NCI-H2196 treated with DMSO at 0.1 percent for 48 hours (cell line): ENCODE measurements around the gene JMJD8.

Experiments
- DNase-seq: peaks from one replicate; lab custom pipeline; 2025; ENCODE audit not compliant: unreplicated experiment; lab: John Stamatoyannopoulos, UW

Gene JMJD8

DNA sequence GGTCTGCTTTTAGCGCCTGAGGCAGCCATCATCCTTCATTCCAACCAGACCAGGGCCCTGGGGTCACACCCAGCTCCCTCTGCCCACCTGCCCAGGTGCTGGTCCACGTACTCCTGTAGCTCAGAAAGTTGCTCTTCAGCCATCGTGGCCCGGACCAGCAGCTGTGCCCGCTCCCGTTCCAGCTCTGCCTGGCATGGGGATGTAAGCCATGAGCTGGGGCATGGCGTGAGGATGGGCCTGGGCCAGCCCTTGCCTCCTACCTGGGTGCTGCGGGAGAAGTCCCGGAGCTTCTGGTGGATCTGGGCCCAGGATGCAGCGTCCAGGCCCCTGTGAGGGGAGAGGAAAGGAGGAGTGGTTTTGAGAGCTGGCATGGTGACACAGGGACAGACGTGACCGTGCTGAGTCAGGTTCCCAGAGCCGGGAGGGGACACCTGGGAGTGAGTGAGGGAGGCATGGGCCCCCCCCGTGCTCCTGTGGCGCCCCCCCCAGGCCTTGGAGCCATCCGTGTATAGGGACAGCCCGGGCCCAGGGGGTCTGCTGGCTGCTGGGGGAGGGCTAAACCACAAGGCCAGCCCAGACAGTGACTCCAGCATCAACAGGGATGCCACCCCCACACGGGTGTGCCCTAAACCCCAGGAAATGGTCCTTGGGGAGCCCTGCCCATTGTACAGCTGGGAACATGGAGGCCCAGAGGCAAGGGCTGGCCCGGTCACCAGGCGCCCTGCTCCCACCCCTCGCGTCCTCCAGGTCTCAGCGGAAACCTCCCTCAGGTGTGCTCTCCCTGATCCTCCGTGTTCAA lies 38.9 kb upstream of the JMJD8 start:
- DNase-seq: no peak

GRCh38 chr16:721765-722540 lies 37.8 kb upstream of the JMJD8 start:
- DNase-seq: no peak

- DNase-seq: peak; percentile 93
Measured at GRCh38 chr16:720990-721764, 37.0 kb upstream of the JMJD8 start, which contains the start of gene ANTKMT. Gene ANTKMT, plus strand, starts transcription at chr16:721146. Its CDS starts 129 bp downstream, at chr16:721275.

GRCh38 chr16:720447-720989 lies 36.4 kb upstream of the JMJD8 start:
- peak; percentile 76 for DNase-seq

DNA sequence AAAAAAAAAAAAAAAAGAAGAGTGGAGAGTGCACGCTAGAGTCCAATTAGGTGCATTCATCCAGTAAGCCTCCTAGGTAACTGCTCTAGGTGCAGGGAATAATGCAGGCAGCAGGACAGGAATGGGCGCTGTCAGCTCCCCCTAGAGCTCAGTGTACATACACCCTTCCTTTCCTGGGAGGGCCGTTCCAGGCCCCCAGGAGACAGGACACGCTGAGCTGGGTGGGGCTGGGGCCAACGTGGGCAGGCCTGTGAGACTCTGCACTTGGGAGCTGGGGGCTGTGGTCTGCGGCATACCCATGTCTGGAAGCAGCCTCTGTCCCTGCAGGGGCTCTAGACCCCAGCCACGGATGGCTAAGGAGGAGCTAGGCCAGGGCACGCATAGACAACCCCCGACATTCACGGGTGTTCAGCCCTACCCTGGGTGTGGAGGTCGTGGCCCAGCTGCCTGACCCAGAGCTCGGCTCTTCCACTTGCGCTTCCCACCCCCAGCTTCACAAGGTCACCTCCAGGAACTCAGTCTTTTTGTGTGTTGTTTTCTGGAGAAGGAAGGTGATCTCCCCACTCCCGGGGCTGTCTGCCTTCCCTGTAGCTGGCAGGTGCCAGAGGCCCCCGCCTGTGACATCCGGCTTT lies 35.8 kb upstream of the JMJD8 start:
- peak; percentile 35 for DNase-seq

GRCh38 chr16:718922-719321 lies 34.8 kb upstream of the JMJD8 start:
- no peak for DNase-seq

GRCh38 chr16:718389-718788 lies 34.3 kb upstream of the JMJD8 start:
- DNase-seq: no peak

- DNase-seq: no peak
Measured at GRCh38 chr16:717450-718245, 33.5 kb upstream of the JMJD8 start.

DNA sequence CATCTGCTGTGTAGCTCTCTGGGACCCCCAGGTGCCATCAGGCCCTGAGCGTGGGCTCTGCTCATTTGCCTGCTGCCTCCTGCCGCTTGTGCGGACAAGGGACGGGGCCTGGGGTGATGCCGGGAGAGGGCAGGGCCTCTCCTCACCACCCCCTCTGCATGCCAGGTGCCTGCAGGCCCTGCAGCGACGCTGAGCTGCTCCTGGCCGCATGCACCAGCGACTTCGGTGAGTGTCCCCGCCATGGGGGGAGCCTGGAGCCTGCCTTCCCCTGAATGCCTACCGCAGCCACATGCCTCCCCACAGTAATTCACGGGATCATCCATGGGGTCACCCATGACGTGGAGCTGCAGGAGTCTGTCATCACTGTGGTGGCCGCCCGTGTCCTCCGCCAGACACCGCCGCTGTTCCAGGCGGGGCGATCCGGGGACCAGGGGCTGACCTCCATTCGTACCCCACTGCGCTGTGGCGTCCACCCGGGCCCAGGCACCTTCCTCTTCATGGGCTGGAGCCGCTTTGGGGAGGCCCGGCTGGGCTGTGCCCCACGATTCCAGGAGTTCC lies 32.7 kb upstream of the JMJD8 start:
- no peak for DNase-seq

- DNase-seq: peak; percentile 62
Measured at GRCh38 chr16:716200-716568, 32.0 kb upstream of the JMJD8 start.

DNA sequence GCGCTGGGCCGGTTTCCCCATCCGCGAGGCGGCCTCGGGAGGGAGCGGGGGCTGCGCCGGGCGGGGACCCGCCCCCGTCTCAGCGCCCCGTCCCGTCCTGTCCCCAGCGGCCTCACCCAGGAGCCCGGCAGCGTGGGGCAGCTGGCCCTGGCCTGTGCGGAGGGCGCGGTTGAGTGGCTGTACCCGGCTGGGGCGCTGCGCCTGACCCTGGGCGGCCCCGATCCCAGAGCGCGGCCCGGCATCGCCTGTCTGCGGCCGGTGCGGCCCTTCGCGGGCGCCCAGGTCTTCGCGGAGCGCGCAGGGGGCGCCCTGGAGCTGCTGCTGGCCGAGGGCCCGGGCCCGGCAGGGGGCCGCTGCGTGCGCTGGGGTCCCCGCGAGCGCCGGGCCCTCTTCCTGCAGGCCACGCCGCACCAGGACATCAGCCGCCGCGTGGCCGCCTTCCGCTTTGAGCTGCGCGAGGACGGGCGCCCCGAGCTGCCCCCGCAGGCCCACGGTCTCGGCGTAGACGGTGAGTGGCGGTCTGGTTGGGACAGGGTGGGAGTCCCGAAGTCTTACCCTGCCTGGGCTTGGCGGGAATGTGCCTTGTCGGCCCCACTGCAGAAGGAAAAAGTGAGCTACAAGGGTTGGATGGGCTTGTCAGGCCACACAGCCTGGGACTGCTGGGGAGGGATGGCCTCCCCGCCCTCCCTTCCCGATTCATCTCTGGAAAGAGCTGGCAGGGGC lies 31.5 kb upstream of the JMJD8 start:
- no peak for DNase-seq

GRCh38 chr16:714558-715476 lies 30.7 kb upstream of the JMJD8 start, which contains the start of gene METRN:
Gene METRN, plus strand, starts transcription at chr16:715118. Its CDS starts 172 bp downstream, at chr16:715290.
- DNase-seq: peak; percentile 81

- DNase-seq: no peak
Measured at GRCh38 chr16:714079-714478, 29.9 kb upstream of the JMJD8 start.

GRCh38 chr16:712740-713250 lies 28.7 kb upstream of the JMJD8 start:
- DNase-seq: peak; percentile 25

DNA sequence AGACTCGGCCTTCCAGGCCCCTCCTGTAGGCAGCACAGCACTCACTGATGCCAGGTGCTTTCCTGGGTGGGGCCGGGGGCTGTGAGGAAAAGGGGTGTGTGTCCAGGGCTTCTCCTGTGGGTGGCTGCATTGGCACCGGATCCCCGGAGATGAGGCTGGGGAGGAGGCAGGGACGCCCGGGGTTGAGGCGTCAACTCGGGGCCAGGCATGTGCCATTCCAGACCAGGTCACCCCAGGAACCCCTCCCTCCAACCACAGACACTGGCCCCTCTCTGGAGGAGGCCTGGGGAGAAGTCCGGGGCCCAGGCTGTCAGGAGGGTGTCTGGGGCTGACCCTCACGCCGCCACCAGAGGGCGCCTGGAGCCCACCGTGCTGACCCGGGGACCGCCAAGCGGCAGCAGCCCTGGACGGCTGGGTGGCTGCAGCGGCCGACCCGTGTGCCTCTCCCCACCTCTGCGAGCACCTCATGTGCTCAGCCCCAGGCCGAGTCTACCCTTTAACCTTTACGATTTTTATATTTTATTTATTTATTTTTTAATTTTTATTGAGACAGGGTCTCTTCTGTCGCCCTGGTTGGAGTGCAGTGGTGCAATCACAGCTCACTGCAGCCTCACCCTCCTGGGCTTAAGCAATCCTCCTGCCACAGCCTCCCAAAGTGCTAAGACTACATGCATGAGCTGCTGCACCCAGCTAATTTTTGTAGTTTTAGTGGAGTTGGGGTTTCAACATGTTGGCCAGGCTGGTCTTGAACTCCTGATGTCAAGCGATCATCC lies 27.6 kb upstream of the JMJD8 start:
- DNase-seq: peak; percentile 41

- DNase-seq: no peak
Measured at GRCh38 chr16:711084-711483, 26.9 kb upstream of the JMJD8 start.
